Lower leg skin (tissue), 3 donors: ENCODE measurements around the gene YOD1.

Experiments used
- POLR2A ChIP-seq, 2 donors: fragments of 450-650 bp; IDR thresholded peaks; one replicate each; pipeline ENCODE4 v1.6.1; 2016 to 2017; ENCODE audit warnings: antibody characterized with exemption in 2 of 2, mild to moderate bottlenecking in 1 of 2, moderate library complexity in 1 of 2
- TF ChIP-seq, protein P1 (sequence below), 3 donors: fragments of 450-650 bp; IDR thresholded peaks; one replicate each; pipeline ENCODE4 v1.5.1; 2016; ENCODE audit warnings: antibody characterized with exemption in 3 of 3, mild to moderate bottlenecking in 3 of 3, moderate library complexity in 2 of 3

DNA sequence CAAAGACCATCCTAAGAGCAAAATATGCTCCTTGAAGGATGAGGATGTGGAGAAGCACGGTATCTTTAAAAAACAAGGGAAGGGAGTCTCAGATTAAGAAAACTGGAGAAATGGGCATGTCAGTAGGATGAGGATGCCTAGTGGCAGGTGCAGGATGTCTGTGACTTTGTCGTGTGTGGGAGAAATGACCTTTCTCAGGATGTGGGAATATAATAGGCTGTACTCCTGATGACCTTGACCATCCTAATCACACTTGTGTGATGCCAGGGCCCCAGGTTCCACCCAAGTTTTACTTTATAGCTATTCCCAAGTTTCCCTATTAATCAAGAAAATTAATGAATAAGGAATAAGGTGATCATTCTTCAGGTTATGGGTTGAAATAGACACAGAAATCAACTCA lies 31.3 kb downstream of the YOD1 start:
- TF ChIP-seq, protein P1, sequence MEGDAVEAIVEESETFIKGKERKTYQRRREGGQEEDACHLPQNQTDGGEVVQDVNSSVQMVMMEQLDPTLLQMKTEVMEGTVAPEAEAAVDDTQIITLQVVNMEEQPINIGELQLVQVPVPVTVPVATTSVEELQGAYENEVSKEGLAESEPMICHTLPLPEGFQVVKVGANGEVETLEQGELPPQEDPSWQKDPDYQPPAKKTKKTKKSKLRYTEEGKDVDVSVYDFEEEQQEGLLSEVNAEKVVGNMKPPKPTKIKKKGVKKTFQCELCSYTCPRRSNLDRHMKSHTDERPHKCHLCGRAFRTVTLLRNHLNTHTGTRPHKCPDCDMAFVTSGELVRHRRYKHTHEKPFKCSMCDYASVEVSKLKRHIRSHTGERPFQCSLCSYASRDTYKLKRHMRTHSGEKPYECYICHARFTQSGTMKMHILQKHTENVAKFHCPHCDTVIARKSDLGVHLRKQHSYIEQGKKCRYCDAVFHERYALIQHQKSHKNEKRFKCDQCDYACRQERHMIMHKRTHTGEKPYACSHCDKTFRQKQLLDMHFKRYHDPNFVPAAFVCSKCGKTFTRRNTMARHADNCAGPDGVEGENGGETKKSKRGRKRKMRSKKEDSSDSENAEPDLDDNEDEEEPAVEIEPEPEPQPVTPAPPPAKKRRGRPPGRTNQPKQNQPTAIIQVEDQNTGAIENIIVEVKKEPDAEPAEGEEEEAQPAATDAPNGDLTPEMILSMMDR (IDR thresholded peaks at IDR 0.05), result no peak
- TF ChIP-seq POLR2A (IDR thresholded peaks at IDR 0.05), result no peak
